Measurements from ENCODE around the gene LILRA1.

Gene LILRA1

DNA sequence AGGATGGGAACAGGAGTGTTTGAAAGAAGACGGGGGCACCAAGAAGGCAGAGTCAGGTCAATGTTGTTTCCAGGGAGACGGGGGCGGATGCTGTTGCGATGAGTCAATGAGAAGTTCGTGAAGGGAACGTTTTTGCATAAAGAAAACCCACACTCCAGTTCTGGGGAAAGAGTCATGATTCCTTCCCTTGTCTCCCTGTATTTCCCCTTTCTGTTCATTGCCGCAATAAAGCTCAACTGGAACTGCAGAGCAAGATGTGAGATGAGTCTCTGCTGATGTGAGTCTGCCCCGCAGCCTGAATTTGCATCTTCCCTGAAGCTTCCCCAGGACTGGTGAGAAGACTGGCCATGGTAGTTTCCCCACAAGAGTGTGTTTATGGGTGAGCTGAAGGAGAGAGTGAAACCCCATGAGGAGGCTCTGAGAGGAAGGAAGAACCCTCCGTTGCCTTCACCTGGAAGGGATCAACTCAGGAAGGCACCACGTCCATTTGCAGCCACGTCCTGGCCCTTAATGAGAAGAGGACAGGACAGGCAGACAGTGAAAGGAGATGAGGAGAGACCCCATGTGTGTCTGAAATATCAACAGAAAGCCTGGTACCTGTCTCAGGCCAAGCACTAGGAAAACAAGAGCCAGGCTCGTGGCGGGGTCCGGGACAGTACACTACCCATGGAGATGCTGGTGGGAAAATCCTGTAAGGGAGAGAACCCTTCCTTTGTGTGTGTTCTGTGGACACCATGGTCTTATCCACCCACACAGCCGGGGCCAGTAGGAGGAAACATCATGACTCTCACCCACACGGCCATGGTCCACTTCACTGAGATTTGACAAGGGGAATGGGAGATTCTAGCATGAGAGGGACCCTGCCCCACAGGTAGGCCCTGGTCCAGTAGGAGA, 13.7 kb downstream of the LILRA1 start:
- no peaks in the 10 kb centered on the region for H3K4me1 ChIP-seq (ENCODE audit: control insufficient read depth, insufficient read depth, low read length)
- 75 to 78% methylated on average over 16 of the region's 16 CpGs for WGBS, 2 experiments
- no peaks in the 10 kb centered on the region for H3K27me3 ChIP-seq (ENCODE audit: control insufficient read depth, insufficient read depth, low read length, poor library complexity, severe bottlenecking)
- no peaks in the 10 kb centered on the region for H3K36me3 ChIP-seq (ENCODE audit: control insufficient read depth, insufficient read depth, low read length)
- peaks cover 5% of the 10 kb centered on the region for H3K9me3 ChIP-seq (ENCODE audit: control insufficient read depth, low read length)
- no peak overlapping the region for H3K27ac ChIP-seq (ENCODE audit: insufficient read depth, low read depth, low read length, poor library complexity, severe bottlenecking)
- H3K4me3 ChIP-seq (ENCODE audit: insufficient read depth, low read depth, low read length), result no peak overlapping the region

DNA sequence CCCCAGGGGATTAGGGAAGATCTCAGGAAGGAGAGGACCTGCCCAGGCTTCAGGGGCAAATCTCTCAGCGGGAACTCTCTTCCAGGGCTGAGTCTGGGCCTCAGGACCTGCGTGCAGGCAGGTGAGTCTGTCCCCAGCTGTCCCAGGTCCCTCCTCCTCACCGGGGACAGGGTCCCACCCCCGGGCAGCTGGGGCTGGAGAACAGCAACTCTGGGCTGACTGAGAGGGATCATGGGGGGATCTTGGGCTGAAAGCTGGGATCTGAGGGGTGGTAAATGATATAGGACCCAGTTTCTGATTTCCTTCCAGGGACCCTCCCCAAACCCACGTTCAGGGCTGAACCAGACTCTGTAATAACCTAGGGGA, 14.3 kb downstream of the LILRA1 start:
- H3K9me3 ChIP-seq (ENCODE audit: control insufficient read depth, low read length), result peaks cover 1% of the 10 kb centered on the region
- WGBS, 2 experiments, result 64% methylated on average over 5 of the region's 5 CpGs

DNA sequence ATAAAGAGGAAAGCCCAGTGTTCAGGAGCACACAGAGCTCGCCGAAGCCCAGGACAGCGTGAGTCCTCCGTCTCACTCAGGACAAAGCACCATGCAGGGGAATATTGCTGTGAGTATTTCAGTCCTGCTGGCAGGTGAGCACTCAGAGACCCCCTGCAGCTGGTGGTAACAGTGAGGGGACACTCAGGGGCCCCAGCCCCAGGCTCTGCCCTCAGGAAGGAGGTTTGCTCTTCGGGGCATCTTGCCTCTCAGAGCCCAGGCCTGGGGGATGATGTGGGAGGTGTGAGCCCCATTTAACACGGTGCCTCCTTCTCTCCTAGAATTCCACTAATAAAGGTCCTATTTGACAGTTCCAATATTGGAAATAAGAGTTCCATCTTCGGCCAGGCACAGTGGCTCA, 14.8 kb downstream of the LILRA1 start:
- no peaks in the 10 kb centered on the region for H3K9me3 ChIP-seq (ENCODE audit: control insufficient read depth, low read length)
- no peak overlapping the region for H3K27ac ChIP-seq (ENCODE audit: insufficient read depth, low read depth, low read length, poor library complexity, severe bottlenecking)
- H3K36me3 ChIP-seq (ENCODE audit: control insufficient read depth, insufficient read depth, low read length), result no peaks in the 10 kb centered on the region
- no peak overlapping the region for H3K4me3 ChIP-seq (ENCODE audit: insufficient read depth, low read depth, low read length)
- H3K27me3 ChIP-seq (ENCODE audit: control insufficient read depth, insufficient read depth, low read length, poor library complexity, severe bottlenecking), result no peaks in the 10 kb centered on the region
- 78 to 82% methylated on average over 7 of the region's 7 CpGs for WGBS, 2 experiments
- H3K4me1 ChIP-seq (ENCODE audit: control insufficient read depth, insufficient read depth, low read length), result no peaks in the 10 kb centered on the region

More for the DNA sequence above, 14.3 kb downstream of the LILRA1 start:
- Histone ChIP-seq H3K36me3 (ENCODE audit: control insufficient read depth, insufficient read depth, low read length) (no peaks in the 10 kb centered on the region), H3K4me1 (ENCODE audit: control insufficient read depth, insufficient read depth, low read length) (no peaks in the 10 kb centered on the region), H3K27ac (ENCODE audit: insufficient read depth, low read depth, low read length, poor library complexity, severe bottlenecking) (no peak overlapping the region), H3K27me3 (ENCODE audit: control insufficient read depth, insufficient read depth, low read length, poor library complexity, severe bottlenecking) (no peaks in the 10 kb centered on the region), H3K4me3 (ENCODE audit: insufficient read depth, low read depth, low read length) (no peak overlapping the region)

DNA sequence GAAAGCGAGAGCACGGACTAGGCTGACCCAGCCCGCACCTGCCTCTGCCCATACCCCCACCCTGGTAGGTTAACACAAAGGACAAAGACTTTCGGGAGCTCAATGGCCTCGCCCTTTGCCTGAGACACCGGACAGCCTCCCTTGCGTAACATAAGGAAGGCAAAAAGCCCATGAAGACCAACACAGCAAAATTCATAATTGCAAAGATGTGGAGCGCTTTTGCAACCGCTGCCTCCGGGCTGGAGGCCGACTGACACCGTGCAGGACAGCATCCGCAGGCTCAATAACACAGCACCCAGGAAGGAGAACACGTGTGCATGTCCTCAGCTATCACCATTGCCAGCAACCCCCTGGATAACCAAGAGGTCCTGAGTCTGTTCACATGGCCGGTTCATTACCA, 15.4 kb downstream of the LILRA1 start:
- Histone ChIP-seq H3K4me1 (ENCODE audit: control insufficient read depth, insufficient read depth, low read length) (no peaks in the 10 kb centered on the region), H3K27me3 (ENCODE audit: control insufficient read depth, insufficient read depth, low read length, poor library complexity, severe bottlenecking) (no peaks in the 10 kb centered on the region), H3K27ac (ENCODE audit: insufficient read depth, low read depth, low read length, poor library complexity, severe bottlenecking) (no peak overlapping the region), H3K4me3 (ENCODE audit: insufficient read depth, low read depth, low read length) (no peak overlapping the region), H3K36me3 (ENCODE audit: control insufficient read depth, insufficient read depth, low read length) (no peaks in the 10 kb centered on the region), H3K9me3 (ENCODE audit: control insufficient read depth, low read length) (no peaks in the 10 kb centered on the region)
- WGBS, 2 experiments, result 81 to 83% methylated on average over 15 of the region's 15 CpGs

DNA sequence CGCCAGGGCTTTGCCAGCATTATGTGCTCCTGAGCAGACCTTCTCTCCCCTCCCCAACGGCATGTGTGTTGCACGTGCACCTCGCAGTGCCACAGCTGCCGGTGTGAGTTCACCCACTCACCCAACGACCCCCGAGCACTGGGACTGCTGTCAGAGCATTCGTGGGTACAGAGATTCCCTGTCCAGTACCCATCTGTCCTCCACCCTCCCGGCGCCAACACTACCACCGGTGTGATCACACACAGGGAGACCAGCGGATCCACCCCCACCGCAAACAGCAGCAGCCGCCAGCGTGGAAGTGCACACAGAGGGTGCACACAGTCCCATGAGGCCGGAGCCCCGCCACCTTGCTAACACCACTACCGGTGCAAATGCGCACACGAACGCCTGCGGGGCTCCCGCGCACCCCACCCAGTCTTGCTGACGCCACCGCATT, 15.9 kb downstream of the LILRA1 start:
- Histone ChIP-seq H3K36me3 (ENCODE audit: control insufficient read depth, insufficient read depth, low read length) (no peaks in the 10 kb centered on the region), H3K9me3 (ENCODE audit: control insufficient read depth, low read length) (no peaks in the 10 kb centered on the region), H3K4me3 (ENCODE audit: insufficient read depth, low read depth, low read length) (no peak overlapping the region), H3K4me1 (ENCODE audit: control insufficient read depth, insufficient read depth, low read length) (no peaks in the 10 kb centered on the region), H3K27ac (ENCODE audit: insufficient read depth, low read depth, low read length, poor library complexity, severe bottlenecking) (no peak overlapping the region), H3K27me3 (ENCODE audit: control insufficient read depth, insufficient read depth, low read length, poor library complexity, severe bottlenecking) (no peaks in the 10 kb centered on the region)
- WGBS, 2 experiments, result 86 to 87% methylated on average over 26 of the region's 26 CpGs

DNA sequence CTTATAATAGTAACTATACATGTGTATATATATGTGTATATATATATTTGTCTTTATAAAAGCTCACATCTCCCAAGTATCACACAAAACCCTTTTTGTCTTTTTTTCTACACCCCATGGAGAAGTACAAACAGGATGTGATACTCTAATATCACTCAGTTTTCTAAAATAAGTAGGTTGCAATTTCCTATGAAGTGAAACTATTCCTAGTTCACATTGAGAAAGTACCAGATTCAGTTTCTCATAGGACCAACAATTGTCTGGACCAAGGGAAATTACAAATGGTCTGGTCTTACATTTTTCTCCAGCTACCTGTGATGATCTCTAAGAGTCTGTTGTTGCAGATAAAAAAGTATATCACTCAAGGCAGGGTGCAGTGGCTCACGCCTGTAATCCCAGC, 19.0 kb downstream of the LILRA1 start:
- no peaks in the 10 kb centered on the region for H3K4me1 ChIP-seq (ENCODE audit: control insufficient read depth, insufficient read depth, low read length)
- no peak overlapping the region for H3K27ac ChIP-seq (ENCODE audit: insufficient read depth, low read depth, low read length, poor library complexity, severe bottlenecking)
- H3K9me3 ChIP-seq (ENCODE audit: control insufficient read depth, low read length), result peaks cover 4% of the 10 kb centered on the region
- H3K27me3 ChIP-seq (ENCODE audit: control insufficient read depth, insufficient read depth, low read length, poor library complexity, severe bottlenecking), result no peaks in the 10 kb centered on the region
- H3K4me3 ChIP-seq (ENCODE audit: insufficient read depth, low read depth, low read length), result no peak overlapping the region
- H3K36me3 ChIP-seq (ENCODE audit: control insufficient read depth, insufficient read depth, low read length), result no peaks in the 10 kb centered on the region
- WGBS, 2 experiments, result 87 to 91% methylated on average over 1 of the region's 1 CpG

DNA sequence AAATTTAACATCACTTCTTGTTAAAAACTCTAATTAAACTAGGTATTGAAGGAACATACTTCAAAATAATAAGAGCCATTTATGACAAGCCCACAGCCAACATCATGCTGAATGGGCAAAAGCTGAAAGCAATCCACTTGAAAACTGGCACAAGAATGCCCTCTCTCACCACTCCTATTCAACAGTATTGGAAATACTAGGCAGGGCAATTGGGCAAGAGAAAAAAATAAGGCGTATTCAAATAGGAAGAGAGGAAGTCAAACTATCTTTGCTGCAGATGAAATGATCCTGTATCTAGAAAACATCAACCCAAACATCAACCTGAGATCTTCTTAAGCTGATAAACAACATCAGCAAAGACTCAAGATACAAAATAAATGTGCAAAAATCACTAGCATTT, 21.3 kb downstream of the LILRA1 start:
- Histone ChIP-seq H3K36me3 (ENCODE audit: control insufficient read depth, insufficient read depth, low read length) (no peaks in the 10 kb centered on the region), H3K4me1 (ENCODE audit: control insufficient read depth, insufficient read depth, low read length) (no peaks in the 10 kb centered on the region), H3K27ac (ENCODE audit: insufficient read depth, low read depth, low read length, poor library complexity, severe bottlenecking) (no peak overlapping the region), H3K27me3 (ENCODE audit: control insufficient read depth, insufficient read depth, low read length, poor library complexity, severe bottlenecking) (no peaks in the 10 kb centered on the region), H3K4me3 (ENCODE audit: insufficient read depth, low read depth, low read length) (no peak overlapping the region), H3K9me3 (ENCODE audit: control insufficient read depth, low read length) (peaks cover 4% of the 10 kb centered on the region)
- 78 to 85% methylated on average over 1 of the region's 1 CpG for WGBS, 2 experiments

DNA sequence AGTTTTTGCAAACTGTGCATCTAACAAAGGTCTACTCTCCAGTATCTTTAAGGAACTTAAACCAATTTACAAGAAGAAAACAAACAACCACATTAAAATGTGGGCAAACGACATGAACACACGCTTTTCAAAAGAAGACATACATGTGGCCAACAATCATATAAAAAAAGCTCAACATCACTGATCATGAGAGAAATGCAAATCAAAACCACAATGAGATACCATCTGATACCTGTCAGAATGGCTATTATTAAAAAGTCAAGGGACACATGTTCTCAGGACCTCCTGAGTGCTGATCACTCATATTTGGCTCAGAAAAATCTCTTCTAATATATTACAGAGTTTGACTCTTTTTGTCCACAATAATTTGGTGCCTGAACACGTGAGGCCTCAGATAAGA, 22.6 kb downstream of the LILRA1 start:
- WGBS, 2 experiments, result 44 to 46% methylated on average over 3 of the region's 3 CpGs
- H3K27me3 ChIP-seq (ENCODE audit: control insufficient read depth, insufficient read depth, low read length, poor library complexity, severe bottlenecking), result no peaks in the 10 kb centered on the region

DNA sequence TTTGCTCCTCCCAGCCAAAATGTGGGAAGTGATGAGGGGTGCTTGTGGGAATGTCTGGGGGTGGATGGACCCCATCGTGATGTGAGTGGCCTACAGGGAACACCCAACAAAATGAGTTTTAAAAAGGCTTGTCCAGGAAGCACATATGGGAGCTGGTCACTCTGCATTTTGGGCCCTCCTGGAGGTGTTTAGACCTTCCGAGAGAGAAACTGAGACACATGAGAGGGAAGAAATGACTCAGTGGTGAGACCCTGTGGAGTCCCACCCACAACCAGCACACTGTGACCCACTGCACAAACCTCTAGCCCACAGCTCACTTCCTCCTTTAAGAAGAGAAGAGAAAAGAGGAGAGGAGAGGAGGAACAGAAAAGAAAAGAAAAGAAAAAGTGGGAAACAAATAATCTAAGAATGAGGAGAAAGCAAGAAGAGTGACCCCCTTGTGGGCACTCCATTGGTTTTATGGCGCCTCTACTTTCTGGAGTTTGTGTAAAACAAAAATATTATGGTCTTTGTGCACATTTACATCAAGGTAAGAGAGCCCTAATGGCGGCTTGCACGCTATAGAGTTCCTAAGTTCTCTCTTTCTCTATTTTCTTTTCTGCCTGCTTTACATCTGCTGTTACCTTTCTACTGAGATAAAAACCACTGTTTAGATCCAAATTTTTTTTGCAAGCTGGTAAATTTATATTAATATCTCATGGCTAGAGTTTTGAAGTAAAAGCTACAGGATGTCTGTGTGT, 23.6 kb downstream of the LILRA1 start:
- peaks cover 7% of the 10 kb centered on the region for H3K9me3 ChIP-seq (ENCODE audit: control insufficient read depth, low read length)
- H3K27me3 ChIP-seq (ENCODE audit: control insufficient read depth, insufficient read depth, low read length, poor library complexity, severe bottlenecking), result no peaks in the 10 kb centered on the region
- H3K27ac ChIP-seq (ENCODE audit: insufficient read depth, low read depth, low read length, poor library complexity, severe bottlenecking), result no peak overlapping the region
- H3K36me3 ChIP-seq (ENCODE audit: control insufficient read depth, insufficient read depth, low read length), result no peaks in the 10 kb centered on the region
- no peak overlapping the region for H3K4me3 ChIP-seq (ENCODE audit: insufficient read depth, low read depth, low read length)
- no peaks in the 10 kb centered on the region for H3K4me1 ChIP-seq (ENCODE audit: control insufficient read depth, insufficient read depth, low read length)
- 39 to 46% methylated on average over 5 of the region's 5 CpGs for WGBS, 2 experiments

More for the DNA sequence above, 22.6 kb downstream of the LILRA1 start:
- H3K27ac ChIP-seq (ENCODE audit: insufficient read depth, low read depth, low read length, poor library complexity, severe bottlenecking), result no peak overlapping the region
- H3K4me1 ChIP-seq (ENCODE audit: control insufficient read depth, insufficient read depth, low read length), result no peaks in the 10 kb centered on the region
- no peak overlapping the region for H3K4me3 ChIP-seq (ENCODE audit: insufficient read depth, low read depth, low read length)
- no peaks in the 10 kb centered on the region for H3K36me3 ChIP-seq (ENCODE audit: control insufficient read depth, insufficient read depth, low read length)
- H3K9me3 ChIP-seq (ENCODE audit: control insufficient read depth, low read length), result peaks cover 4% of the 10 kb centered on the region

DNA sequence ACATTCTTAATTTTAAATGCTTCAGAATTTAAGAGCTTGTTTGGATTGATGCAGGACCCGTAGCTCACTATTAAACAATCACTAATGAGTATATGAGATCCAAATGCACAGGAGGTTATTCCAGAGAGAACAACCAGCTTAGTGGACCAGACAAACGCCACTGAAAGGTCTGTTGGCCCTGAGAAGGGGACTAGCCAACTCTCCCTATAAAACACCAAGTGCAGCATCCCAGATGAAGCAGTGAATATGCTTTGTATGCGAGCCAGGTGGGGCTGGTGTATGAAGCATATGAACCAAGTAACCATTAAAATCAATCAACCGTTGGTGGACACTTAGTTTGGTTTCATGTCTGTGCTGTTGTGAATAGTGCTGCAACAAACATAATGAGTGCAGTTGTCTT, 27.0 kb downstream of the LILRA1 start:
- 56 to 69% methylated on average over 4 of the region's 4 CpGs for WGBS, 2 experiments
- H3K27me3 ChIP-seq (ENCODE audit: control insufficient read depth, insufficient read depth, low read length, poor library complexity, severe bottlenecking), result no peaks in the 10 kb centered on the region
- H3K27ac ChIP-seq (ENCODE audit: insufficient read depth, low read depth, low read length, poor library complexity, severe bottlenecking), result no peak overlapping the region
- no peaks in the 10 kb centered on the region for H3K4me1 ChIP-seq (ENCODE audit: control insufficient read depth, insufficient read depth, low read length)
- H3K4me3 ChIP-seq (ENCODE audit: insufficient read depth, low read depth, low read length), result no peak overlapping the region
- H3K9me3 ChIP-seq (ENCODE audit: control insufficient read depth, low read length), result peaks cover 2% of the 10 kb centered on the region
- H3K36me3 ChIP-seq (ENCODE audit: control insufficient read depth, insufficient read depth, low read length), result no peaks in the 10 kb centered on the region

Measured in ectodermal cell (in vitro differentiated cells).